SK-N-SH (cell line): ENCODE data around the gene FIGNL2.

ENCODE experiments used
- CTCF ChIP-seq: fragments of 200-600 bp; sonication (generic); IDR thresholded peaks from 2 replicates; pipeline ENCODE4 v1.6.1; 2017; ENCODE audit warnings: antibody characterized with exemption, mild to moderate bottlenecking, moderate library complexity
- JUND ChIP-seq: IDR thresholded peaks from 2 replicates; pipeline ENCODE4 v1.4.0; 2012

- TF ChIP-seq JUND (no peak), CTCF (no peak)
Observed at GRCh38 chr12:51832354-51833107, 16.0 kb downstream of the FIGNL2 start.
